CD1c-positive myeloid dendritic cell (primary cell): ENCODE data around the gene TRIM28.

Experiments
- DNase-seq: peaks from one replicate; pipeline ENCODE4 v3.0.0-alpha.2; 2016; ENCODE audit errors: extremely low spot score

The TRIM28 gene

DNA sequence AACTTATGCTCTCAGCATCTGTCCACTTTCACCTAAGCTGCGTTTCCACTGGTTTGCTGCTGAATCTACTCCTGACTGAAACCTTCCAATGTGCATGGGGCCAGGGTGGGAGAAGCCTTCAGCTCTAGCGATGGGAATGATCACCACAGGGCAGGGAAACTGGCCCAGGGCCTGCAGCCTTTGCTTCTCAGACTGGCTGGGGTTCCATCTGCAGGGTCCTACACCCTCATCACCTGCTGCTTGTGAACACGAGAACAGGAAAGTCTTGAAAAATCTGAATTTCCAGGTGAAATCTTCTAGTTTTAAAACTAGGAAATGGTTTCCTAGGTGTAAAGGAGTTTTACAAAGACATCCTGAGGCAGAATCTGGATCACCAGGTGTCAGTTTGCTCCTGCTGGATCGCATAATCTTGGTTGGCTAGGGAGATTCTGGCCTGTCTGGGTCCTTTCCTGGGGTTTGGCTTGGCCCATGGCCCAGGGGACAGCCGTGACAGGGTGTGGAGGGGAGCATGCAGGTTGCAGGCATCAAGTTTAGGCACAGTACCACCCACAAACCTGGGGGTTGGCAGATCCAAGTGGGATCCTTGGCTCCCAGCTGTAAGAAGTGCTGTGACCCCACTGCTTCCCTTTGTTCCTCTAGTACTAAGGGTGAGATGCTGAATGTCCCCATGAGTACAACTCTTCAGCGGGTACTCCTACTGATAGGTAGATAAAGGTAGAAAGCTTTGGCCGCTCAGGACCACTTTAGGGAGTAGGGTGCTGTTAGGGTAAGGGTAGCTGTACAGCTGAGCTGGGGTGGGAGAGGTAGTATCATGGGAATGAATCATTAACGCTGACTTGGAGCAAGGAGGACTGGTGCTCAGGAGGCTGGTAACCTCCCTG lies 16.4 kb downstream of the TRIM28 start:
- no peak for DNase-seq

DNA sequence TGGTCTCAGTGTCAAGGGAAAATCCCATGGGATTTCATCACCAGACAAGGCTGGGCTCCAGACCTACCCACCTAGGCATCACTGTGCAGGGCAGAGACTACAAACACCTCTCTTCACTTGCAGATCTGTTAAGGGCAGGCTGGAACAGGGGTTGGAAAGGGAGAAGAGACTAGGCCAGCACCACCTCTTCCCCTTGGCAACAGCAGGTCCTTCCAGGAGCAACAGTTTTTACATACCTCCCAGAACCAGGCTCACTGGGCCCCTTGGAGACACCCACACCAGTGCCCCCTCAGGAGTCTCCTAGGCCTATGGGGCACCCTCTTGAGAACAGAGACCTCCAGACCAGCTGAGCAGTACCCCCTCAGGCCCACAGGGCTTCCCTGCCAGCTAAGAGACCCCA lies 17.1 kb downstream of the TRIM28 start:
- no peak for DNase-seq

DNA sequence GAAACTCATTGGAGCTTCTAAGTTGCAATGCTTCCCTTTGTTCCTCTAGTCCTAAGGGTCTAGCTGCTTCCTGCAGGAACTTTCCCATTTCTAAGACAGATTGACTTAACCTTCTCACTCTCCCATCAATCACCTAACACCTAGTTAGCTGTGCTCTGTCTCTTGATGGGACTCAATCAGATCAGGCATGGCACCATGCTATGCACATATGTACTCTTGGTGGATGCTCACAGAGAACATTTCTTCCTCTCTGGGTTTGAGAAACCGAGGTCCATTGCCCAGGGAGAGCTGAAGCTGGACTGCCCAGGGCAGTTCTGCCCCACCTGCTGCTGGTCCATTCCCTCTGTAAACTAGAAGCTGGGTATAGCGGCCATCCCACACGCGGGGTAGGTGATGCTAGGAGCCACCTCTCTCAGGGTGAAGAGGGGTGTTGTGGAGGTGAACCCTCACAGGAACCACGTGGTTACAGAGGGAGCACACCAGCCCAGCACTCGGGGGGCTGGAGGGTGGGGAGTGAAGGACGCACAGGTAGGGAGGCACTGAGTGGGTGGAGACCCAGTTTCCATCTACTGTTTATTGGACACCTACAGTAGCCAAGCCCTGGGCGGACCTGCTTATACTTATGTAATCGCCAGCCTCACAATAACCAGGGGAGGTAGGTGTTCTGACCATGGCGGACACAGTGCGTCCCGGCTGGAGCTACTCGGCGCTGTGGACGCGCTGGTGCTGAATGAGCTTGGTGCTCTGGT lies 17.7 kb downstream of the TRIM28 start:
- DNase-seq, result no peak

DNA sequence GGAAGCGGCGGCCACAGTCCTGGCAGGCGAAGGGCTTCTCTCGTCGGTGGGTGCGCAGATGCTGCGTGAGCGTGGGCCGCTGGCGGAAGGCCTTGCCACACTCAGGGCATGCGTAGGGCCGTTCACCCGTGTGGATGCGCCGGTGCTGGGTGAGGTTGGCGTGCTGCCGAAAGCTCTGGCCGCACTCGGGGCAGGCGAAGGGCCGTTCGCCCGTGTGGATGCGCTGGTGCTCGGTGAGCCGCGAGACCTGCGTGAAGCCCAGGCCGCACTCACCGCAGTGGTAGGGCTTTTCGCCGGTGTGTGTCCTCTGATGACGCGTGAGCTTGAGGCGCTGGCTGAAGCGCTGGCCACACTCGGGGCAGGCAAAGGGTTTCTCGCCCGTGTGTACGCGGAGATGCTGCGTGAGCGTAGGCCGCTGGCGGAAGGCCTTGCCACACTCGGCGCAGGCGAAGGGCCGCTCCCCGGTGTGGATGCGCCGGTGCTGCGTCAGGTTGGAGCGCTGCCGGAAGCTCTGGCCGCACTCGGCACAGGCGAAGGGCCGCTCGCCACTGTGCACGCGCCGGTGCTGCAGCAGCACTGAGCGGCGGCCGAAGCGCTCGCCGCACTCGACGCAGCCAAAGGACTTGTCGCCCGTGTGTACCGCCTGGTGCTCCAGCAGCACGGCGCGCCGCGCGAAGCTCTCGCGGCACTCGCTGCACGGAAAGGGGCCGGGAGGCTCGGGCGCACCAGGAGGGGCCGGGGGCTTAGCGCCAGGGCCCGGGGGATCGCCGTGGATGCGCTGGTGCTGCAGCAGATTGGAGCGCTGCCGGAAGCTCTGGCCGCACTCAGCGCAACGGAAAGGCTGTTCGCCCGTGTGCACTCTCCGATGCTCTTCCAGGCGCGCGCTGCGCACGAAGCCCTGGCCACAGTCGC lies 18.5 kb downstream of the TRIM28 start:
- peak; percentile 43 for DNase-seq

DNA sequence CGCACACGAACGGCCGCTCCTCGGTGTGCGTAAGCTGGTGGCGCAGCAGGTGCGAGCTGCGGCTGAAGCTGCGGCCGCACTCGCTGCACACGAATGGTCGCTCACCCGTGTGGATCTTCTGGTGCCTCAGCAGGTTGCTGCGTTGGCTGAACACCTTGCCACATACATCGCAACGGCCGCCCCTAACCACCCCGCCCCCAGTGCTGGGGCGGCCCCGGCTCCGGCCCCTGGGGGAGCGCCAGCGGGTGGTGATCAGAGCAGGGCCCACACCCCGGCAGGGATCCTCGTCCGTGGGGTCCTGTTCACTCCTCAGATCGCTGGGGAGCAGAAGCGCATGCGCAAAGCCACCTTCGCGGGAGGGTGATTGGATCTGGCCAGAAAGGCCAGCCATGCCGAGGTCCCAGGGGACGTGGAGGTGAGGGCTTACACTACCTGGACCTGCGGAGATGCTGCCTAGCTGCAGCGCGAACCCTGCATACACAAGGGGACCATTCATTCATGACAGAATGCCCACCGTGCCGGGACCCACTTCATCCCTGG lies 19.2 kb downstream of the TRIM28 start:
- no peak for DNase-seq

- no peak for DNase-seq
These were observed 20.0 kb downstream of the TRIM28 start for GRCh38 chr19:58563823-58564222.

DNA sequence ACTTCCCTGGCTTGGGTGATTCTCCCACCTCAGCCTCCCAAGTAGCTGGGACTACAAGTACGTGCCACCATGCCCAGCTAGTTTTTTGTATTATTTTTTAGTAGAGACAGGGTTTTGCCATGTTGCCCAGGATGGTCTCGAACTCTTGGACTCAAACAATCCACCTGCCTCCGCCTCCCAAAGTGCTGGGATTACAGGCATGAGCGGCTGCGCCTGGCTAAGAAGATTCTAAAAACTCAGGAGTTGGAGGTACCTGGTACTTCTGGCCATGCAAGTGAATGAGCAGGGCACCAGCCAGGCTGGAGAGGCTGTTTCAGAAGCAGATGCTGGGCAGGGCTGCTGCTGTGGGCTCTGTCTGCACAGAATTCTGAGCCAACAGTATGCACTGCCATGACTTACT lies 23.1 kb downstream of the TRIM28 start:
- DNase-seq, result no peak

DNA sequence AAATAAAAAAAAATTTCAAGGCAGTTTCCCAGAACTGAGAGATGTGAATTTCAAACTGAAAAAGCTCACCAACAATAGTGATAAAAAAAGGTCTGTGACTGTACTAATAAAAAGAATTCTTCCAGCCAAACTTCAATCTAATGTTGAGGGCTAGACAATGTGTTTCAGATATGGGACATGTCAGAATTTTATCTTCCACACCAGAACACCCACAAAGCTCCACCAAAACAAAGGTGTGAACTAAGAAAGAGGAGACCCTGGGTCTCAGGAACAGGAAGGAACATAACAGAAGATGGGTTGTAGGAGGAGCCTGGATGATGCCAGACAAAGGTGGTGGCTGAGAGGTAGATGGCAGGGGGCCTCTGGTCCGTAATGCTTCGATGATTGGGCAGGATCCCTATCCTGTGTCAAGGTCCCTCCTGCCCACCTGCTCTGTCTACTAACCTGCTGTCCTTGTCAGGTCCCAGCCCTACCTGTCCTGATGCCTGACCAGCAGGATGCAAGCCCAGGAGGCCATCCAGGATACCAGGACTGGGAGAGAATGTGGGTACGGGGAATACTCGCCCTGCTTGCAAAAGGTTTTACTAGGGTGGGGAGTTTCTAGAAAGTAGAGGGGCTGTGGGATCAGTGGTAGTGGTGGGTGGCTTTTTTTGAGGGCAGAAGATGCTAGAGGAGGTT lies 24.7 kb downstream of the TRIM28 start:
- no peak for DNase-seq

- no peak for DNase-seq
These were observed 25.5 kb downstream of the TRIM28 start for GRCh38 chr19:58569191-58569942.

DNA sequence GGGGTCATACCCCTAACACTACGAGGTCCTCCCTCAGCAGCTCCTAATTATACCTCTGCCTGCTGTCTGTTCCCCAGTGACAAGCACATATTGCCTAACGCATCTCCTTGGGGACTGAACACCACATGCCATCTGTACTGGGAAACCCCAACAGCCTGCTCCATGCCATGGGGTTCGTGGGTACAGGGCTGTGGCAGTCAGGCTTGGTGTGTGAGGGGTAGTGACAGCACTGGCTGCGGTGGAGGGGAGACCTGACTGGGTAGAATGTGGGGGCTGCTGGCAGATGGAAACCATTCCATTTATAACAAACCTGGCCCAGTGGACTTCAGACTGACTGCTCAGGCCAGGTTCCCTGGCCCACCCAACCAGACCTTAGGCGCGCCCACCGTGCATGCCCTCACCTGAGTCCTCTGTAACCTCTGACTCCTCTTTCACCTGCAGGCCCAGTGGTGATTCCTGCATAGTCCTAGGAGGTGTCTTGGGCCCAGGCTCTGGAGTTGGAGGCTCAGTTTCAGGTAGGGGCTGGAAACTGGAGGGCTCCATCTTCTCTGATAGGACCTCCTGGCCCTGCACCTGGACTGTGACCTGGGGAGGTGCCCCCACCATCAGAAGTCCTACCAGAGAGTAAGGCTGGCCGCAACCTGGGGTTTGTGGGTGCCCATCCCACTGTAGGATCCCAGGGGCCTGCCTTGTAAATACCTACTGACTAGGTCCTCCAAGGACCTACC lies 26.2 kb downstream of the TRIM28 start:
- DNase-seq, result no peak

DNA sequence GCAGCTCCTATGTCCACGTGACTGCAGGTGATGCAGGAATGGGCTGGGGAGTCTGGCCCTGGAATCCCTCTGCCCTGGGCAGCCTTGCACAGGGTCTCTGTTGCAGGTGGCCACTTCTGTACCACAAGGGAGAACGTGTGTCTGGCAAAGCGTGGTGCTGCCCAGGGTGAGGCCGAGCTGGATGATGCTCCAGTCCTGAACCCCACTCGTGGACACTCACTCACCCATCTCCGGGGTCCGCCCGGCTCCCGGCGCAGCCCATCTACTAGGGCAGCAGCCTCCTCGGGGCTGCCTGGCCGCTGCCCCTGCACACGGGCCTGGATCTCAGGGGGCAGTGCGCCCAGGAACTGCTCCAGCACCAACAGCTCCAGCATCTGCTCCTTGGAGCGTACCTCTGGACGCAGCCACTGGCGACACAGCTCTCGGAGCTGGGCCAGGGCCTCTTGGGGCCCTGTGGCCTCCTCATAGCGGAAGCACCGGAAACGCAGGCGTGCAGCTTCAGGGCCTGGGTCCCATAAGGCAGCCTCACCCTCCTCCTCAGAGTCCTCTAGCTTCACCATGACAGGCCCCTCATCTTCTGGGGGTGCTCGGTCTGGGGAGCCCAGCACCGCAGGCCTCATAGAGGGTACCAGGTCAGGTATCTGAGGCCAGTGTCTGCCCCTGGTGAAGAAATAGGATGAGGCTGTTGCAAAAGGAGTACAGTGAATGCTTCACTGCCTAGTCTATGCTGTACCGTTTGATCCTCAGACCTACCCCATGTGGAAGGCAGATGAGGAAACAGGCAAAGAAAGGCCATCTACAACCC lies 27.1 kb downstream of the TRIM28 start:
- no peak for DNase-seq

DNA sequence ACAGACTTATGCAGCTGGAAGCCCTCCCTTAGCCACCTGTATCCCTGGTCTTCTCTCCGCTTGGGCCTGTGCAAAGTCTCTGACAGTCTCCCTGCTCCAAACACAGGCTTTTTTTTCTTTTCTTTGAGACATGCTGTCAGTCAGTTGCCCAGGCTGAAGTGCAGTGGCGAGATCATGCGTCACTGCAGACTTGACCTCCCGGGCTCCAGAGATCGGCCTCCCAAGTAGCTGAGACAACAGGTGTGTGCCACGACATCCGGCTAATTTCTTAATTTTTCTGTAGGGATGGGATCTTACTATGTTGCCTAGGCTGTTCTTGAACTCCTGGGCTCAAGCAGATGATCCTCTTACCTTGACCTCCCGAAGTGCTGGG lies 27.7 kb downstream of the TRIM28 start:
- DNase-seq, result no peak

- DNase-seq, result peak; percentile 71
These were observed 28.4 kb downstream of the TRIM28 start for GRCh38 chr19:58572026-58572817.

DNA sequence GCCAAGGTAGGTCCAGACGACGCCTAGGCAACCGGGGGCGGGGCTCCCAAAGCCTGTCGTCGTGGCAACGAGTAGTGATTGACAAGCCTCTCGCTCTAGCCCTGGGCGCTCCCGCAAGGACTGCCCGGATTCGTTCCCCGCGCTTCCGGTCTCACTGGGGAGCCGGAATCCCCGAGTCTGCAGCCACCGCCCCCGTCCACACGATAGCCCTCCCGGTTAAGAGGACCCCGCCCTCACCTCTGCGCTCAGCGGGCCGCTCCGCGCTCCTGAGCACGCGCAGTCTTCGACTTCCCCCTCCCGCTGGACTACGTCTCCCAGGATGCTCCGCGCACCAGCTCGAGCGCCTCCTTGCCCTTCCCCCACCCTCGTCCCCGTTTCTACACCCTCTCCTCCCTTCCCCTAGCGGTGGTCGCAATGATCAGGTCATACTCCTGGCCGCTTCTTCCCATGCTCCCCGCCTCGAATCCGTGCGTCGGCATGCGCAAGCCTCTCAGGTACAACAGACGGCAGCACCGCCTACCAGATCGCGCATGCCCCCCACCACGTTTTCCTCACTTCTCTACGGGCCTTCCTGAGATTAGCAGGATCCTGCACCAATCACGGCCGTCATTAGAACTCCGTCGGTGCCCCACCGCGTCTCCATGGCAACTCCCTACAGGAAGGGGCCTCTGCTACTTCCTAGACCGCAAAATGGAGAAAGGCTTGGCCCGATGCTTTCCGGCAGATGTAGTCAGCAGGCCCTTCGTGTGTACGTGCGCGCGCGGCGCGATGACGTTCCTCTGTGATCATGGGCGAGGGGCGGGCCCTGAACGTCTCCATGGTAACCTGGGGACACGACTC lies 29.2 kb downstream of the TRIM28 start, which contains the start of gene MZF1:
Gene MZF1 (minus strand): TSS at position 518 of the 840 bp plus-strand sequence. CDS start 1,946 bp downstream, outside the sequence.
- peak; percentile 100 for DNase-seq

DNA sequence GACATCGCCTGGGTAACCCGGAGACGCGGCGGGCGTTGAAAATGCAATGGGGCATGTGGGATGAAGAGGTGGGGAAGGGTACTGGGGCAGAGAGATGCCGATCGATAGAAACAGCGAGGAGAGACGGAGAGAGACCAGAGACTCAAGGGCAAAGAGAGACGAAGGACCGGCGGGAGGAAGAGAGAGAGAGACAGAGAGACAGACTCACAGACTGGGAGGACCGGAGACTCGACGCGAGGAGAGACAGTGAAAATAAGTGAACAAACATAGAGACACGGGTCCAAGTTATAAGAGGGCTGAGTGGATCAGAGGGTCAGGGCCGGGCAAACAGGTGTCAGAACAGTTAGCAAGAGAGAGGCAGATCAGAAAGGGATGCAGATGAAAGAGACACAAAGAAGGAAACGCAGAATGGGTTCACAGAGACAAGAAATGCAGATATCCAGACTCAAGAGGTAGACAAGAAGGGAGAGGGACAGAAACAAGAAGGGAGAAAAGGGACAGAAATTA lies 29.8 kb downstream of the TRIM28 start:
- no peak for DNase-seq

GRCh38 chr19:58575183-58576041 lies 31.5 kb downstream of the TRIM28 start:
- peak; percentile 95 for DNase-seq
